Coronary artery (tissue), 2 donors: Measurements from ENCODE around the gene TMEM95.

Source experiments
- DNase-seq: peaks from one replicate; pipeline ENCODE4 v3.0.0-alpha.2; 2017; ENCODE audit warnings: low spot score
- H3K27ac ChIP-seq, 2 donors: fragments of 200-600 bp; sonication (generic); one replicate each; pipeline ENCODE4 v1.5.1; 2016 to 2019
- H3K4me3 ChIP-seq: fragments of 200-600 bp; sonication (generic); 2 replicates; pipeline ENCODE4 v1.5.1; 2016; ENCODE audit warnings: mild to moderate bottlenecking, moderate library complexity
- CTCF ChIP-seq: fragments of 200-600 bp; sonication (generic); IDR thresholded peaks from one replicate; pipeline ENCODE4 v1.5.1; 2019; ENCODE audit warnings: antibody characterized with exemption

Gene TMEM95

DNA sequence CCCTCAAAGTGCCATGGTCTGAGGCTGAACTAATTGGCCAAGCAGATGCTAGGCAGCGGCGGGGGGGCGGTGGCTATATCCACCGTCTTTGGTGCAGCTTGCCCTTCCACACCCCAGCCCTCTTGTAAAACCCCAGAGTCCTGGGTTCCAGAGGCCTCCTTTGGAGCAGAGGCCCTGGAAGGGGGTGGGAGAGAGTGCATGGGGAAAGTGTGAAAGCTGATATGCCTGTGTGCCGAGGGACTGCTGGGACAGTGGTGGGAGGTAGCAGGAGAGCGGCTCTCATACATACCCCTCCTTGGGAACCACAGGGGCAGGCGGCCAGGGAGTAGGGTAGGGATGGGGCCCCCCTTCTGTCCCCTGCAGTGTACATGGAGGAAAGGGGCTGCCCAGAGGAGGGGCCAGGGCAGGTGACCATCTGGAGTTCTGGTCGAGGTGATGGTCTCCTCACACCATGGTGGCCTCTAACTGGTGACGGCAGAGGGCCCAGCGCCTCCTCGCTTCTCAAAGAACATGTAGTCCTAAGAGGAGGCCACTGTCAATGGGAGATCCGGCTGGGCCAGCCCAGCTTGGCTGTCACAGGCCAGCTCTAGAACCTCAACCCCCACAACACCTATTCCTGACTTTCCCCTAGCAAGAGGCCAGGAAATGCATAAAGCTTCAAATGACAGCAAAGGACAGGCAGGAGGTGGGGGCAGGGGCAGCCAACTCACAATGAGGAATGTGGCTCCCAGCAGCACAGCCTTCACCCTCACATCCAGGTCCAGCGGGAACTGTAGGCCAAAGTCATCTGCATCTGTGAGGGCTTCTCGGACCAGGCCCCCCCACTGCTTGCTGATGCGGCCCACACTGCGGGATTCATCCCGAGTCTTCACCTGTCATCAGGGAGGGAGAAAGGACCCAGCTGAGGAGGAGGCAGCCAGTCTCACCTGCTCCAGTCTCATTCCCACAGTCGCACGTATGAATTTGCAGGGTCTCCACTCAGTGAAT, 35.3 kb downstream of the TMEM95 start:
- TF ChIP-seq CTCF: no peak
- H3K27ac ChIP-seq: no peak overlapping the region
- H3K4me3 ChIP-seq: no peak overlapping the region
- no peak for DNase-seq

GRCh38 chr17:7391307-7391706, 36.4 kb downstream of the TMEM95 start:
- H3K27ac ChIP-seq: no peak overlapping the region
- no peak for DNase-seq

DNA sequence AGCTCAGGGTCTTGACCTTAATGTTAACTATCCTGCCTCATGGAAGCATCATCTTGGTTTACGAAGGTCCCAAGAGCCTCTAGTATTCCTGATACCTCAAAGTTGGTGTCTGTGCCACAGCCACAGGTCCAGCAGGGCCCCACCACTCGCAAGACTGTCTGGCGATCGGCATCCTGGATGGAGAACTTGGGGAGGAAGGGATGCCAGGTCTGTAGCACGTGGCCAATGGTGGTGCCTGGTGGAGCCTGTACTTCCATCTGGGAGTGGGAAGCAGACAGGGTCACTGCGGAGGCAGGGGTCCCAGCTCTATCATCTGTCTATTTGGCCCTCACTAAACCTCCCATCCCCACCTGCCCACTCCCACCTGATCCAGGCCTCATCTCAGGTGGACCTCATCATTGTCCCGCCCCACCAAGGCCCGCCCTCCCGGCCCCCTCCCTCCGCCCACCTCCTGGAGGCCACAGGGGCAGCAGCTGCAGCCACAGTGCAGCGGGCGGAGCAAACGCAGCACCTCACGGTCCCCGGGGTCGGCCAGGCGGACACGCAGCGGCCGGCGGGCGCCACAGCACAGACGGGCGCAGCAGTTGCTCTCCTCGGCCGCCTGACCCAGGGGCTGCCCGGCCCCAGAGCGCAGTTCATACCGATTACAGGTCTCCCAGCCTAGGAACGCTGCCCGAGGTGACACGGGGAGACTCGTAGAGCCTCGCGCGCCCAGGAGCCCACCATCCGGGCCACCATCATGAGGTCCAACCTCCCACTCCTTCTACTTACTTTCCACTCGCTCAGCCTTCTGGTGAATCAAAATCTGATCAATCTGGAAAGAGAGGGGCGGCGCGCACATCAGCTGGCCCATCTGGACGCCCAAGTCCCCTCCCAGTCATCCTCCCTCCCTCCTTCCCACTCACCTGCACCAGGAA, 38.0 kb downstream of the TMEM95 start:
- peak overlapping the region; percentile 93 for H3K4me3 ChIP-seq
- no peak for DNase-seq
- no peak for TF ChIP-seq CTCF
- H3K27ac ChIP-seq: peak overlapping the region; percentile 89 to 96

More at GRCh38 chr17:7391307-7391706, 36.4 kb downstream of the TMEM95 start:
- H3K4me3 ChIP-seq: no peak overlapping the region
- TF ChIP-seq CTCF: no peak

- peak overlapping the region; percentile 89 to 96 for H3K27ac ChIP-seq
- DNase-seq: no peak
These were observed 38.9 kb downstream of the TMEM95 start for GRCh38 chr17:7393613-7394451.

DNA sequence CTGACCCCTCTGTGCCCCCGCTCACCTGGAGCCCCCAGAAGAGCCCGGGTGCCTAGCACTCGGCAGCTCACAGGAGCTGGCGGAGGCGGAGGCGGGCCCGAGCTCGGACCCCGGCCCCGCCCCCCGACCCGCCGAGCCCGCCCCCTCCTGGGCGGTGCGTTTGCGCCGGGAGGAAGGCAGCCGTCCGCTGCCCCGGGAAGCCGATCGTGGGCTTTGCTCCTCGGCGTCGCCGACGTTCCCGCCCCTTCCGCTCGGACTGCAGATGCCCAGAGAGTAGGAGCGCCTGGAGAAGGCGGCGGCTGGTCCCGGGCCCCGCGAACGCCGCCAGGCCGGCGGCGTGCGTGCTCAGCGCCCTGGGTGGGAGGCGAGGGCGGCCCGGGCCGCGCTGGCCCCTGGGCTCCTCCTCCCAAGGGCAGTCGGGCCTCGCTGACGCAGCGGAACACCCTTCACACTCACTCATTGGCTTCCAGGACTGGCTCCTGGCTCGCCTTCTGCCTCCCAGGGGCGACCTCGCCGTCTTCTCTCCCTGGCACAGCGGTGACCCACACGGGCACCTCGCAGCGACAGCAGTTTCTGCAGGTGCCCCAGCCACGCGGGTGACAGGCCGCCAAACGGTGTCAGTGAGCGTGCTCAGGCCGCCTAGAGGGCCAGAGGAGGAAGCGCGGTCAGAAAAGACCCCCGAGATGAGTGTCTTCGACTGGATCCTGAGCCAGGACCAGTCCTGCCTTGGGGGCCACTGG, 39.7 kb downstream of the TMEM95 start, which contains the start of gene PLSCR3:
PLSCR3 (minus strand) TSS at position 74 of the 740 bp plus-strand sequence. CDS start 415 bp downstream, outside the sequence.
- peak within 1 kb of the TSS; percentile 93 for H3K4me3 ChIP-seq
- DNase-seq: peak; percentile 90
- TF ChIP-seq CTCF: no peak
- H3K27ac ChIP-seq: peak within 1 kb of the TSS; percentile 89 to 96

More at GRCh38 chr17:7393613-7394451, 38.9 kb downstream of the TMEM95 start:
- H3K4me3 ChIP-seq: peak overlapping the region; percentile 93
- no peak for TF ChIP-seq CTCF
